Esophagus squamous epithelium (tissue), 4 donors: ENCODE data around the gene BRK1.

ENCODE experiments used
- POLR2A ChIP-seq, 4 donors: fragments of 450-650 bp; IDR thresholded peaks; one replicate each; pipeline ENCODE4 v1.6.1; 2017; ENCODE audit warnings: antibody characterized with exemption in 4 of 4, mild to moderate bottlenecking in 4 of 4, moderate library complexity in 3 of 4
- TF ChIP-seq, protein P1 (sequence below), 6 experiments: fragments of 450-650 bp in 4 of 6; fragments of 200-600 bp in 2 of 6; sonication (generic) in 2 of 6; IDR thresholded peaks; one replicate each; pipeline ENCODE4 v1.5.1; 2016 to 2019; ENCODE audit warnings: antibody characterized with exemption in 6 of 6, mild to moderate bottlenecking in 4 of 6, moderate library complexity in 4 of 6

DNA sequence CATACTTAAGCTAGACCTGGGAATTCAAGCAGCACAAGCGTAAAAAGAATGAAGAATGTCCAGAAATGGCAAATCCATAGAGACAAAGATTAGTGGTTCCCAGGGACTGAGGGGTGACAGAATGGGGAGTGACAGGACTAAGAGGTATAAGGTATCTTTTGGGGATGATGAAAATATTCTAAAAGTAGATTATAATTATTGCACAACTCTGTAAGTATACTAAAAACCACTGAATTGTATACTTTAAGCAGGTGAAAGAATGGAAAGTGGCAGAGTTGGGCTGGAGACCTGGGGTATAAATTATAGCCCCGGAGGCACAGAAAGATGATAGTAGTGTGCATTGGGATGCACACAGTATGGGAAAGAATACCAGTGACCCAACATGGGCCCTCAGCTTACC lies 5.6 kb downstream of the BRK1 start:
- TF ChIP-seq, protein P1, sequence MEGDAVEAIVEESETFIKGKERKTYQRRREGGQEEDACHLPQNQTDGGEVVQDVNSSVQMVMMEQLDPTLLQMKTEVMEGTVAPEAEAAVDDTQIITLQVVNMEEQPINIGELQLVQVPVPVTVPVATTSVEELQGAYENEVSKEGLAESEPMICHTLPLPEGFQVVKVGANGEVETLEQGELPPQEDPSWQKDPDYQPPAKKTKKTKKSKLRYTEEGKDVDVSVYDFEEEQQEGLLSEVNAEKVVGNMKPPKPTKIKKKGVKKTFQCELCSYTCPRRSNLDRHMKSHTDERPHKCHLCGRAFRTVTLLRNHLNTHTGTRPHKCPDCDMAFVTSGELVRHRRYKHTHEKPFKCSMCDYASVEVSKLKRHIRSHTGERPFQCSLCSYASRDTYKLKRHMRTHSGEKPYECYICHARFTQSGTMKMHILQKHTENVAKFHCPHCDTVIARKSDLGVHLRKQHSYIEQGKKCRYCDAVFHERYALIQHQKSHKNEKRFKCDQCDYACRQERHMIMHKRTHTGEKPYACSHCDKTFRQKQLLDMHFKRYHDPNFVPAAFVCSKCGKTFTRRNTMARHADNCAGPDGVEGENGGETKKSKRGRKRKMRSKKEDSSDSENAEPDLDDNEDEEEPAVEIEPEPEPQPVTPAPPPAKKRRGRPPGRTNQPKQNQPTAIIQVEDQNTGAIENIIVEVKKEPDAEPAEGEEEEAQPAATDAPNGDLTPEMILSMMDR (IDR thresholded peaks at IDR 0.05) = no peak
- no peak for TF ChIP-seq POLR2A (IDR thresholded peaks at IDR 0.05)
